NCI-H748 (cell line): ENCODE data around the gene NELFE.
"Not testable (repeated sequence)": the region's sequence is repeated elsewhere in the genome, so short reads cannot be mapped to it uniquely, and the experiment has no call there.

Source experiments
- DNase-seq: peaks from one replicate; lab custom pipeline; 2025; ENCODE audit not compliant: unreplicated experiment; lab: John Stamatoyannopoulos, UW

The NELFE gene

DNA sequence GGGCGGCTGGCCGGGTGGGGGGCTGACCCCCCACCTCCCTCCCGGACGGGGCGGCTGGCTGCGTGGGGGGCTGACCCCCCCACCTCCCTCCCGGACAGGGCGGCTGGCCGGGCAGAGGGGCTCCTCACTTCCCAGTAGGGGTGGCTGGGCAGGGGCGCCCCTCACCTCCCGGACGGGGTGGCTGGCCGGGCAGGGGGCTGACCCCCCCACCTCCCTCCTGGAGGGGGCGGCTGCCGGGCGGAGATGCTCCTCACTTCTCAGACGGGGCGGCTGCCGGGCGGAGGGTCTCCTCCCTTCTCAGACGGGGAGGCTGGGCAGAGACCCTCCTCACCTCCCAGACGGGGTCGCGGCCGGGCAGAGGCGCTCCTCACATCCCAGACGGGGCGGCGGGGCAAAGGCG, 17.3 kb upstream of the NELFE start:
- not testable (repeated sequence) for DNase-seq

DNA sequence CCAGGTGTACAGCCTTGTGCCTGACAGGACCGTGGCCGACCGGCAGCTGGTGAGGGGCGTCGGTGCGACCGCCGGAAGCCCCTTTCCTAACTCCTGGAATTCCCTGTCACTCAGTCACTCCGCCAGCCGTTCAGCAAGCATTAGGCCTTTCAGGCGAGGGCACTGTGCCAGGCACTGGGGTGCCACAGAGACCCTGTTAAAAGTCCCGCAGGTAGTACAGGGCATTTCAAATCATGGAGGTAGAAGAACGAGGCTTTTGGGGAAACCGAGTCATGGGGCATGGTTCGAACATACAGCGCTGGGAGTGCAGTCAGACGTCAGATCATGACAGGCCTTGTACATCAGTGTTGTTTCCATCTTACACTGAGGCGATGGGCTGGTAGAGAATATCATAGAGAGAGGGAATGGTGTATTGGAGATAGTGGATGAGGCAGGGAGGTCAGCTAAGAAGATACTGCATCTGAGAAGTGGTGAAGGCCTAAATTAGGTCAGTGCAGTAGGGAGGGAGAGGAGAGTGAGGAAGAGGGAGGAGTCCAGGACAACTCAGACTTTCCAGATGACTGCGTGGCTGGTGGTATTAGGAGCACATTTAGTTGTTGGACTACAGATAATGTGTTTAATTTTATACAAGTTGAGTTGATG, 14.1 kb upstream of the NELFE start:
- no peak for DNase-seq

DNA sequence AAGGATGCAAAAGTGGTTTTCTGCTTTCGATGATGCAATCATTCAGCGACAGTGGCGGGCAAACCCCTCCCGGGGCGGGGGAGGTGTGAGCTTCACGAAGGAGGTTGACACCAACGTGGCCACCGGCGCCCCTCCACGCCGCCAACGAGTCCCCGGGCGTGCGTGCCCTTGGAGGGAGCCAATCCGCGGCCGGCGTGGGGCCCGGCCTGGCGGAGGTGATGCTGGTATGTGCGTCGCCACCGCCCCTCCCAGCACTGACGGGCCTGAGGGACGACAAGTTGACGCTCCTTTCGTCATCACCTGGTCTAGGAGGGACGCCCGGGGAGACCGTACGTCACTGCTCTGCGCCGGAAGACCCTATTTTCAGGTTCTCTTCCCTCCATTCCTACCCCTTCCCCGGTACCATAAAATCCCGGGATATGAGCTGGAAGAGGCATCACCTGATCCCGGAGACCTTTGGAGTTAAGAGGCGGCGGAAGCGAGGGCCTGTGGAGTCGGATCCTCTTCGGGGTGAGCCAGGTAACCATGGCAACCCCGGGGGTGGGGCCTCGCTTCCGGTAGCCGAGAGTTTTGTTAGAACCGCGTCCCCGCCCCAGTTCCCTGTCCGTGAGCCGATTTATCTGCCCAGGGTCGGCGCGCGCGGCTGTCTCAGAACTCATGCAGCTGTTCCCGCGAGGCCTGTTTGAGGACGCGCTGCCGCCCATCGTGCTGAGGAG, 13.4 kb upstream of the NELFE start, which contains the start of gene DXO:
DXO (minus strand) TSS at position 146 of the 716 bp plus-strand sequence. CDS start 463 bp downstream, outside the sequence.
- DNase-seq, result peak; percentile 99

DNA sequence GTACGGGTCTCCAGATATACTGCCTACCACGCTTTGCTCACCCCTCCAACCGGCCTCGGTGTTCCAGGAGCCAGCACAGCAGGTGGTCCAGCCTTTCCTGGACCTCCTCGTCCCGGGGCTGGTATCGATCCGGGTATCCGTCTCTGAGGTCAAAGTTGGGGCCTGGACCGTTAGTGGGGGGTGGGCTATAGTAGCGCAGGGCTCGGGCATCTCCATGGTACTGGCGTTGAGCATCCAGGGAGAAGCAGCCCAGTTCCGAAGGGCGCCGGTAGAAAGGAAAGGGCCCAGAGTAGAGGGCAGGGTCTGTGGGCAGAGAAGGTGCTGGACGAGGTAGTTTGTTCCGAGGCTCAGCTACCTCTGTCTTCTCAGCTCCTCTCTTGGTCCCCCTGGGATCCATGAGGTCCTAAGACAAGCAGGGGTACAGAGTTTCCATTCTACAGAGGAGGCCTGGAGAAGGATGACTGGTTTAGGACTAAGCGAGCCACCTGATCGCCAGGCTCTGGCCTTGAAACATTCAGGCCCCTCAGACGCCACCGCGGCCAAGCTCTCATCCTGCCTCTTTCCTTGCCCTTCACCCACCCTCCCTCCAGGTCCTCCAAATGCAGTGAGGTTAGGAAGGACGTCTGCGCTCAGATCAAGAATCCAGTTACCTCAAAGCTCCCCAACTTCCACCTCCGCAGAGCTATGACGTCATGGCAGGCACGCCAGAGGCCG, 12.7 kb upstream of the NELFE start:
- DNase-seq, result peak; percentile 63

DNA sequence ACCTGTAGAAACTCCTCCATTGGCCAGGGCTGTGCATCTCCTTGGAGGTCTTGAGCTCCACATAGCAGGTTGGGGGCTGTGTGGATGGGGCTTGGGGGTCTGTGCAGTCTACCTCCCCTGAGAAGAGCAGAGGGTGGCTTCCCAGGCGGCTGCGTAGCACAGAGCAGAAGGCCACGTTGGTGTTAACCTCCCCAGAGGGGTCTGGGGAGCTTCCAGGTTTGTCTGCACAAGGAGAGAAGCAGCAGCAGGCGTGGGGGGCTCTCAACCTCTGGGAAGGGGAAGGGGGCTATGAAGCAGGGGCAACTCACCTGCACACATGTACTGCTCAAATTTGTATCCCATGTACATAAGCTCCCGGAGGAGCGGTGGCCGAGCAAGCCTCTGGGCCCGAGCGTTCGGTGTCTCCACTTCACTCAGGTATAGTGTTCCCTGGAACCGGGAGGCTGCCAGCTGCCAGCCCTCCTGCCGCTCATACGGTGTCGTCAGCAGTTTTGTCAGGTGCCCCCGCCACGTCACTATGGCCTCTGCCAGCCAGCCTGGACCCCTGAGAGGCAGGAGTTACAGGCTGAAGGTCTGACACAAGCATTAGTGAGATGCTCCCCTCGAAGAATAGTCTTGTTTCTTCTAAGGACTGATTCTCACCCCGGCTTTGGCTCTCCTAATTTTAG, 12.0 kb upstream of the NELFE start:
- peak; percentile 69 for DNase-seq

DNA sequence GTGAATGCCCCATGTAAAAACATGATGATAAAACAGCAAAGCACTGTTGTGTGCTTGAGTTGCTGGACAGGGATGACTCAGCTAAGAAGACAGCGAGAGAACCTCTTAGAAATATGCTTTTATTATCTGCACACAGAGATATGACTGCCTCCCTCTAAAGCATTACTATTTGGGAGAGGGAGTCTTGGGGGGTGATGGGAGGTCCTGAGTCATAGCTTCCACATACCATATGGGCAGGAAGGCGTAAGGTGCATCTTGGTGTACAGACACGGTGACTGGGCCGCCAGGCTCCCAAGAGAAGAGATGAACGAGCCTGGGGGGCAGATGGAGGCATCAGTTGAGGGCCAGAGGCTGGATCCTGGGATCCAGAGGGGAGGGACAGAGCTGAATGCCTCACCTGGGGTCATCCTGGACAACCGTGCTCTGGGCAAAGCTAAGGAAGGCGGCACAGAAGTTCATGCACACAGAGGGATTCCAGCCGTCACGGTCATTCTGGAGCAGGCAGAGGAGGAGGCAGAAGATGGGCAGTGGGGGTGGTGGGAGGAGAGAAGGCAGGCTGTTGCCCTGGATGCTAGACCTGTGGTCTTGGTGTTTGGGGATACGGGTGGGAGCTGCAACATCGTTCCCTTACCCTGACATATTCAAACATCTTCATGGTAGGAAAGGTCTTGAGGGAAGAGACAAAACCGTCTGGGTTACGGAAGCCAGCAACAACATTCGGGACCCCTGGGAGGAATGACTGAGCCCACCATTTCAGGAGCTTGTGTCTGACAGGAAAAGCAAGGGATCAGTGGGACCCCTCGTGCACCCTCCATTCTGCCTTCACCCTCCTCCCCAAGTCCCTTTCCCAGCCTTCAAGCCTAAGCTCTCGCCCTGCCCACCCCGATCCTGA, 11.2 kb upstream of the NELFE start:
- no peak for DNase-seq

DNA sequence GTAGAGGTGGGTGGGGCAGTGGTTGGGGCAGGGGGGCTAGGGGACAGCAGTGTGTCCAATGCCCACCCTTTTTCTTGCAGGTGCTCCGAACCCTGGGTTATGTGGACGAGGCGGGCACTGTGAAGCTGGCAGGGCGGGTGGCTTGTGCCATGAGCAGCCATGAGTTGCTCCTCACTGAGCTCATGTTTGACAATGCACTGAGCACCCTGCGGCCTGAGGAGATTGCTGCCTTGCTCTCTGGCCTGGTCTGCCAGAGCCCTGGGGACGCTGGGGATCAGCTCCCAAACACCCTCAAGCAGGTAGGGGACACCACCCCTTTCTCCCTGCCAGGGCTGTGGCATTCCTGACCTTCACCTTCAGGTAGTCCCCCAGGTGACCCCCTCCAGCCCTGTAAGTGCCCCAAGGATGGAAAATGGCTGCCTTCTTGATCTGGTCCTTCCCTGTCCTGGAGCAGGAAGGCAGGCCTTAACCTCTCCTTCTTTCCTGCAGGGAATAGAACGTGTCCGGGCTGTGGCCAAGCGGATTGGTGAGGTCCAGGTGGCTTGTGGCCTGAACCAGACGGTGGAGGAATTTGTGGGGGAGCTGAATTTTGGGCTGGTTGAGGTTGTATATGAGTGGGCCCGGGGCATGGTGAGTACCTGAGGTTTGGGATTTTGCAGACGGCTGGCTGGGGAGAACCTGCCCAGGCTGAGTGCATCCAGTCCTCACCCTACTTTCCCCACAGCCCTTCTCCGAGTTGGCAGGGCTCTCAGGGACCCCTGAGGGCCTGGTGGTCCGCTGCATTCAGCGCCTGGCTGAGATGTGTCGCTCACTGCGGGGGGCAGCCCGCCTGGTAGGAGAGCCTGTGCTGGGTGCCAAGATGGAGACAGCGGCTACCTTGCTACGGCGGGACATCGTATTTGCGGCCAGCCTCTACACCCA, 10.3 kb upstream of the NELFE start:
- DNase-seq, result no peak

DNA sequence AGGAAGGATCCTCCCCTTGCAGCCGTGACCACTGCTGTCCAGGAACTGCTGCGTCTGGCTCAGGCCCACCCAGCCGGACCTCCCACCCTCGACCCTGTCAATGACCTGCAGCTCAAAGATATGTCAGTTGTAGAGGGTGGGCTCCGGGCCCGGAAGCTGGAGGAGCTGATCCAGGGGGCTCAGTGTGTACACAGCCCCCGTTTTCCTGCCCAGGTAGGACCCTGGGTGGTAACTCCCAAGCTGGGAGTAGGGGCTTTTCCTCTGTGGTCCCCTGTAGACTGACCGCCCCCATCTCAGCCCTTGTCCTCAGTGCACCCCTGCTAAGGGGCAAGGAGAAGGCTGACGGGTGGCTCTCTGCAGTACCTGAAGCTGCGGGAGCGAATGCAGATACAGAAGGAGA, 9.6 kb upstream of the NELFE start:
- DNase-seq, result no peak

DNA sequence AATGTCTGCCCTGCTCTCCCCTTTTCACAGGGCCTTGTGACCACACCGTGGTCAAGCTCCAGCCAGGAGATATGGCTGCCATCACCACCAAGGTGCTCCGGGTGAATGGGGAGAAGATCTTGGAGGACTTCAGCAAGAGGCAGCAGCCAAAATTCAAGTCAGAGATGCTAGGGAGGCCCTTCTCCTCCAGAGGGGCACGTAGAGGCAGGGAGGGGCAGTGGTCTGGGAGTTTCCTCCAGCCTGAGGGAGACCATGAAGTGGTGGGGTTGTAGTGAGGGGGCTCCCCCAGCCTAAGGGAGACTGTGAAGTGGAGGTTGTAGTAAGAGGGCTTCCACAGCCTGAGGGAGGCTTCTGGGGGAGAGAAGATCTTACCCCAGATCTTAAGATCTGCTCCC, 9.2 kb upstream of the NELFE start:
- no peak for DNase-seq

DNA sequence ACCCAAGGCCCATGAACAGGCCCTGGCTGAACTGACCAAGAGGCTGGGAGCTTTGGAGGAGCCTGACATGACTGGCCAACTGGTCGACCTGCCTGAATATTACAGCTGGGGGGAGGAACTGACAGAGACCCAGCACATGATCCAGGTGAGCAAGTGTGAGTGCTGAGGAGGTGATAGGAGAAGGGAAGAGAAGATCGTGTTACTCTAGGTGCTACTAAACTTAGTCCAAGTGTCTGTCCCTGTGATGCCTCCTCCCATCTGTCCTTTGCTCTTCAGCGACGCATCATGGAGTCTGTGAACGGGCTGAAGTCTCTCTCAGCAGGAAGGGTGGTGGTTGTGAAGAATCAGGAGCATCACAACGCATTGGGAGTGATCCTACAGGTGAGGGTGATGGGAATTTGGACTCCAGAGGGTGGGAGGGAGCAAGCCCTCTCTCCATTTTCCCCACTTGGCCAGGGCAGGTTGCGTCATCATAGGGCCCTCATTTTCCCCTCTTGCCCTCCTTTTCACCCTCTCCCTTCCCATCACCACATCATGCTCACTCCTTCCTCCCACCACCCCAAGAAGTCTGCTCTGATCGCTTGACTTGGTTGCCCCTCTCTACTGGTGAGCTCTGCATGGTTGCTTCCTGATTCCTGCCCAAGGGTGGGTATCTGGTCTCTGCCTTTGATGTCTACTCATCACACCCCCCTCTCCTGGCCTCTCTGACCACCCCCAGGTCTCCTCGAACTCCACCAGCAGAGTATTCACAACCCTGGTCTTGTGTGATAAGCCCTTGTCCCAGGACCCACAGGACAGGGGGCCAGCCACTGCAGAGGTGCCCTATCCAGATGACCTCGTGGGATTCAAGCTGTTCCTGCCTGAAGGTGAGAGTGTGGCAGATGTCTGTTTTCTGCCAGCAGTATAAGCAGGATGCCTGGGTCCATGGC, 8.5 kb upstream of the NELFE start:
- DNase-seq, result no peak

DNA sequence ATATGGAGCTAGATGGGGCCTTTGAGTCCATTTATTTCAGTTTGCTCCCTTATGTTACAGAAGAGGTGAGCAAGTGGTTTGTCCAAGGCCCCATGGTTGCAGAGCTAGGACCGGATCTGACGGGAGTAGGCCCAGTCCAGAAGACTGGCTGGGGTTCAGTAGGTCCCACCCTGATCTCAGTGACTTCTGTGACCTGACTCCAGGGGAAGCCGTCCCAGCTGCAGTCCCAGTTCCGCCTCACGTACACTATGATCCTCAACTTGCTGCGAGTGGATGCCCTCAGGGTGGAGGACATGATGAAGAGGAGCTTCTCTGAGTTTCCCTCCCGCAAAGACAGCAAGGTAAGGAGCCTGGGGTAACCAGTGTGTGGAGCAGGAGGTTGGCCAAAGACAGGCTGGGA, 7.7 kb upstream of the NELFE start:
- no peak for DNase-seq

DNA sequence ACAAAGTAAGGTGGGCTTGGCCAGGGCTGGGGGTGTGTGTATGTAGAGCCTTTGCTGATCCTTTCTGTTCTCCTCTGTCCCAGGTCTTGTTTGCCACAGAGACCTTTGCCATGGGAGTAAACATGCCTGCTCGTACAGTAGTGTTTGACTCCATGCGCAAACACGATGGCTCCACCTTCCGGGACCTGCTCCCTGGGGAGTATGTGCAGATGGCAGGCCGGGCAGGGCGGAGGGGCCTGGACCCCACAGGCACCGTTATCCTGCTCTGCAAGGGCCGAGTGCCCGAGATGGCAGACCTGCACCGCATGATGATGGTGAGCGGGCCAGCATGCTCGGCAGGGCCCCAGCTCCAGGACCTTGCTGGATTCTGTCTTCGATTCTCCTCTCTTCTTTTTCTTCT, 6.9 kb upstream of the NELFE start:
- no peak for DNase-seq

DNA sequence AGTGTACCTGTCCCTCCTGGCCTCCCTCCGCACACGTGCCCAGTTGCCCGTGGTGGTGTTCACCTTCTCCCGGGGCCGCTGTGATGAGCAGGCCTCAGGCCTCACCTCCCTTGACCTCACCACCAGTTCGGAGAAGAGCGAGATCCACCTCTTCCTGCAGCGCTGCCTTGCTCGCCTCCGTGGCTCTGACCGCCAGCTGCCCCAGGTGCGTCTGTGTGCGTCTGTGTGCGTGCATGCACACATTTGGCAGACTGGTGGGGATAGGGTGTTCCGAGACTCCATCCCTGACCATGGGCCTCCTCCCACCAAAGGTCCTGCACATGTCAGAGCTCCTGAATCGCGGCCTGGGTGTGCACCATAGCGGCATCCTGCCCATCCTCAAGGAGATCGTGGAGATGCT, 5.2 kb upstream of the NELFE start:
- DNase-seq, result no peak

DNA sequence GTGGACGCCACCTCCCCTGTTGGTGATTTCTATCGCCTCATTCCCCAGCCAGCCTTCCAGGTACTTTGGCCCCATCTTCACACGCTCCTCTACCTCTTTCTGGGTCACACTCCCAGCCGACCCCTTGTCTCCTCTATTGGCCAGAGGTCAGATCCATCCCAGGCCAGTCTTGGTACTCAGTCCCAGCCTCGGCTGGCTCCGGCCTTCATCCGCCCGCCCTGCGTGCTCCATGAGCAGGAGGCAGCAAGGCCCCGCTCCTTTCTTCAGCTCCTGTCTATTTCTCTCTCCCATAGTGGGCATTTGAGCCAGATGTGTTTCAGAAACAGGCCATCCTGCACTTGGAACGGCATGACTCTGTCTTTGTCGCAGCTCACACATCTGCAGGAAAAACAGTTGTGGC, 2.8 kb upstream of the NELFE start:
- no peak for DNase-seq

DNA sequence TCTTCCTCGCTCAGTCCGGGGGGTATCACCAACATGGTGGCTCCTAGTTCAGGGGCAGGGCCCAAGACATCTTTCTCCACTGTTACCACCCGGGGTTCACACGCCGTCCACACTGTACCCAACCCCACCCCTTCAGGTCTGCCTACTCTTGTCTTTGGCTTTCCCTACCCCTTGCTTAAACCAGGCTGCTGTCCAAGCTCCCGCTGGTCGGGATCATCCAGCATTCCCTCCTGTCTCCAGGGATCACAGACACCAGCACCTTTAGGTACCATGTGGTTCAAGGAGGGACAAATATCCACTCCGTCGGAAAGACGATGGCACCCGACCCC, 395 bp downstream of the NELFE start:
- DNase-seq, result peak; percentile 39

DNA sequence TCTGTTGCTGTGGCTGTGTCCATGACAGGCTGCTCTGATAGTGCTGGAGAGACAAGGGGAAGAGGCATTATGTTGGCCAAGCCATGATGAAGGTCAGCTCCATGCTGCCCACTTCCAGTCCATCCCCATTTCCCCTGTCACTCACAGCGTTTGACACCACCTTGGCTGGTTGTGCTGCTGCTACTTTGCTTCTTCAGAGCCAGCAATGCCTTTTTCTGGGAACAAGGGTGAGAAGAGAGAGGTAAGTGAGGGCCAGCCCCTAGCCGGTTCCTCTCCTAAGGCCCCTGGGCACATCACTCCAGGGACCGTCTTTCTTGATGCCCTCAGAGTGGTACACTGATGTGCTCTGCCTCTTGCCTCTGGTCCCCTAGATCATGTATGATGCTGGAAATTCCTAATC, 2.0 kb downstream of the NELFE start:
- DNase-seq, result no peak

DNA sequence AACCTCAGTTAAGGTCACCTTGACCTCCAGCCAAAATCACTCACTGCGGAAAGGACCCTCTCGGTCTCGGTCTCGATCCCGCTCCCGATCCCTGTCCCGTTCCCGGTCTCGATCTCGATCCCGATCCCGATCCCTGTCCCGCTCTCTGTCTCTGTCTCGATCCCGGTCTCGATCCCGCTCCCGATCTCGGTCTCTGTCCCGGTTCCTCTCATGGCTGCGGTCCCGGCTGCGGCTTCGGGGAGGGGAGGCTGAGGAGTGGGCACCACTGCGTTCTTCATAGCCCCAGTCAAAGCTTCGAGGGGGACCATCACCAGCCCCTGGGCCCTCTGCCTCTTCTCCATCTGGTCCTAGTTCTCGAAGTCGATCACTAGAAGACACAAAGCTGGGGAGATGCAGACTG, 4.3 kb downstream of the NELFE start:
- DNase-seq, result no peak

DNA sequence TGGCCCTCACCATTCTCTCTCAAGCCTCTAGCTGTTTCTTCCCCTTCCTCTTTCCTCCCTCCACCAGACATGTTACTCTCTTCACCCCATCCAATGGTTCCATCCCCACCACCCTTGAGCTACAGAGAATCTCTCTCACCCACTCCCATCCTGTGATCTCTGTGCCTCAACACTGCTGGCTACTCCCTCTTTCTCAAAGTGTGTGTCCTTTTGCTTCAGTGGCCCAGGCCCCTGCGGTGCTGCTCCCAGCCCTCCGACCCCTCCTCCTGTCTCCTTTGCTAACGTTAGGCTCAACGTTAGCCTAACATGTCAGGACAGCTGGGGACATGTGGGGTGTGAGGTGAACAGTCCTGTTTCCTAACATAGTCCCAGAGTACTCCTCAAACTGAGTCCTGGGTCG, 5.9 kb downstream of the NELFE start:
- no peak for DNase-seq
